Measurements from ENCODE around the gene KCNK3. TPM values are rescaled to one million over a fixed set of nuclear protein-coding genes. Genes with fewer than 3 reads are reported as not detected.

Gene KCNK3
- total and polyA plus RNA-seq, 10 of the 15 experiments (the other 5 are each of a cell fraction or from before 2014, with no cell fraction given) = 0.13 TPM; not detected in 9

DNA sequence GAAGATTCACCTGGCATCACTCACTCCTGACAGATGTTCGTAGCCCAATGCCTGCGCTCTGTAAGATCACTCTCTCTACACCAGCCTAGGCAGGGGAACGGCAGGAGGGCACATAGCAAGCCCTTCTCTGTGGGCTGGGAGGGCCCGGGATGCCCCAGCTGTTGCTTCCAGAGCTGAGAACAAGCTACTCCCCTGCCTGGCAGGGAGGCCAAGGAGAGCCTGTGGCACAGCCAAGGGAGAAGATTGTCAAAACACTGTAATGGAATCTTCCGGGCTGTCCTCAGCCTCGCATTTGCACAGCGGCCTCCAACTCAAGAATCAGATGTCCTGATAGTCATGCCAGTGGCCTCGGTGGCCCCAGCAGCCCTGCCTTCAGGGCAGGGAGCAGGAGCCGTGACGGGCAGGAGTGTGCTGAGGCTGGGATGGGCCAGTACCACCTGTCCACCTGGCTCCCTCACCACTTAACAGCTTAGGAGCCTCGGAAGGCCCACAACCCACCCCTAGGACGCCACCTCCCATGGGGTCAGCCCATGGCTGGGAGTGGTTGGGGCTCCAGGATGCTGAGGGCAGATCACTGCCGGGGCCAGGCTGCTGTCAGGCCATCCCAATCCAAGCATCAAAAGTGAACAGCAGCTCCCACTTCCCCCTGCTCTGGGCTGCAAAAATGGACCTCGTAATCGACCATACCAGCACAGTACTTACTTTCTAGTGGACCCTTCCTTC, 49.7 kb downstream of the KCNK3 start:
- H3K79me2 ChIP-seq (ENCODE audit: control insufficient read depth, insufficient read depth, low read length) = no peaks in the 10 kb centered on the region
- ChIA-PET CTCF (interaction anchor here (0.6 to 8.5 kb wide), 4 partner anchors 10 to 472 kb away, joined by 3 to 156 read pairs (median 5); no protein-coding TSS in a partner anchor), POLR2A (no interaction called here), RAD21 (ENCODE audit: unreplicated experiment) (interaction anchor here (1.0 kb wide), 1 partner anchor 135 kb away, joined by 3 read pairs; no protein-coding TSS in a partner anchor), SMC1A (ENCODE audit: uncharacterized antibody, unreplicated experiment) (interaction anchor here (1.0 to 6.5 kb wide), 4 partner anchors 8 to 137 kb away, joined by 3 to 53 read pairs (median 5); no protein-coding TSS in a partner anchor)
- H3K36me3 ChIP-seq (ENCODE audit: control insufficient read depth in 2 of 2, insufficient read depth in 2 of 2, low read length in 1 of 2) = no peaks in the 10 kb centered on the region
- H3K9me3 ChIP-seq (replicated peaks; ENCODE audit: control insufficient read depth, insufficient read depth, low read length) = no peaks in the 10 kb centered on the region
- BruUV-seq (replicated peaks) = no TSS peak
- no peak for DNase-seq (ENCODE audit: low read depth, low spot score)
- H3K27ac ChIP-seq (ENCODE audit: control insufficient read depth, insufficient read depth) = no peak overlapping the region
- H3K9ac ChIP-seq (ENCODE audit: control insufficient read depth, insufficient read depth, low read length) = no peak overlapping the region
- H4K20me1 ChIP-seq (ENCODE audit: control insufficient read depth, insufficient read depth) = no peaks in the 10 kb centered on the region; the same call in 1 of the 2 replicates
- in situ Hi-C loops (cut with MboI) (loop anchor here (5.0 kb wide), 1 partner anchor 140 kb away; no protein-coding TSS in a partner anchor), intact Hi-C loops (cut with micrococcal nuclease; ENCODE audit: unreplicated experiment) (loop anchor here (10.0 kb wide), 1 partner anchor 237 kb away; no protein-coding TSS in a partner anchor)
- no peak for FAIRE-seq
- no peaks in the 10 kb centered on the region; the same call in 1 of the 2 replicates for H3K4me1 ChIP-seq (ENCODE audit: control insufficient read depth, insufficient read depth, low read length)
- H2AFZ ChIP-seq (ENCODE audit: control insufficient read depth, low read depth, low read length) = no peak overlapping the region
- no peaks in the 10 kb centered on the region for H3K27me3 ChIP-seq (replicated peaks in 1 of 2; ENCODE audit: control insufficient read depth in 2 of 2, insufficient read depth in 2 of 2, low read length in 1 of 2)
- WGBS (ENCODE audit: insufficient coverage, insufficient replicate concordance, low lambda C conversion rate, missing lambda C conversion rate) = 39% methylated on average over 15 of the region's 15 CpGs
- H3K4me3 ChIP-seq = no peak overlapping the region
- TF ChIP-seq ETV6 (conservative IDR thresholded peaks at IDR 0.05 in 1 of 2, IDR thresholded peaks at IDR 0.05 in 1 of 2; ENCODE audit: borderline replicate concordance in 1 of 2, low read depth in 1 of 2) (no peak), CEBPB (IDR thresholded peaks at IDR 0.05; ENCODE audit: borderline replicate concordance in 1 of 2, low read depth in 2 of 2, low read length in 2 of 2) (no peak), MLLT1 (IDR thresholded peaks at IDR 0.05) (no peak), TCF3 (IDR thresholded peaks at IDR 0.05; ENCODE audit: borderline replicate concordance, insufficient read depth, low read depth, low read length) (no peak)
- no peak overlapping the region for H3K4me2 ChIP-seq (ENCODE audit: control insufficient read depth, insufficient read depth)
- ATAC-seq = no peak
